ENCODE measurements around the gene PLGRKT.

The PLGRKT gene

GRCh38 chr9:5357431-5358105 is 80.2 kb downstream of the PLGRKT start:
- no peak overlapping the region for H3K27ac ChIP-seq (ENCODE audit: low read depth, low read length)

DNA sequence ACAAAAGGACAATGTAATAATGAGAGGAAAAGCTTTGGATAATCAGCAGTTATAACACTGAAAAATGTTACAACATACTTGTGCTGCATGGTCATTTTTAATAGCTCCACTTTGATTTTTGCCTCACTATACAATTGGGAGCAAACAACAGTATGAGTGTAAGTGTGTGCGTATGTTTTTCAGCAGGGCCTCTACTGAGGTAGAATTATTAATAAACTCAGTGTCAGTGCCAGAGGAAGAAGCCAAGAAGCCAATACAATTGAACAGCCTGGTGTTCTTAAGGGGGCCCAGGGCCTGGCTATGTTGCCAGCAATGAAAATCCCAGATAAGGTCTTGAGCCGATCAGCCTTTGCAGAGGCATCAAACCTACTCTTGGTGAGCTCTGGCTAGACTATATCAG is 81.9 kb downstream of the PLGRKT start:
- Histone ChIP-seq H3K27me3 (ENCODE audit: low read length) (no peaks in the 10 kb centered on the region), H3K4me3 (ENCODE audit: insufficient read depth, low read length, poor library complexity, severe bottlenecking) (no peak overlapping the region), H3K79me2 (ENCODE audit: insufficient read depth, low read length) (no peaks in the 10 kb centered on the region), H3K9me2 (replicated peaks; ENCODE audit: insufficient read depth, low read length) (no peaks in the 10 kb centered on the region), H3F3A (ENCODE audit: insufficient read depth) (no peaks in the 10 kb centered on the region), H3K9me3 (ENCODE audit: insufficient read depth, low read length) (no peaks in the 10 kb centered on the region), H2AFZ (ENCODE audit: low read depth, low read length, severe bottlenecking) (no peak overlapping the region), H3K4me2 (ENCODE audit: low read depth, low read length, poor library complexity, severe bottlenecking) (no peak overlapping the region), H3K27ac (ENCODE audit: low read depth, low read length) (no peak overlapping the region), H4K20me1 (ENCODE audit: low read depth, low read length) (no peaks in the 10 kb centered on the region), H3K9ac (ENCODE audit: low read length) (no peak overlapping the region), H3K36me3 (ENCODE audit: low read length) (no peaks in the 10 kb centered on the region; the same call in 1 of the 2 replicates)
- TF ChIP-seq, protein P1, sequence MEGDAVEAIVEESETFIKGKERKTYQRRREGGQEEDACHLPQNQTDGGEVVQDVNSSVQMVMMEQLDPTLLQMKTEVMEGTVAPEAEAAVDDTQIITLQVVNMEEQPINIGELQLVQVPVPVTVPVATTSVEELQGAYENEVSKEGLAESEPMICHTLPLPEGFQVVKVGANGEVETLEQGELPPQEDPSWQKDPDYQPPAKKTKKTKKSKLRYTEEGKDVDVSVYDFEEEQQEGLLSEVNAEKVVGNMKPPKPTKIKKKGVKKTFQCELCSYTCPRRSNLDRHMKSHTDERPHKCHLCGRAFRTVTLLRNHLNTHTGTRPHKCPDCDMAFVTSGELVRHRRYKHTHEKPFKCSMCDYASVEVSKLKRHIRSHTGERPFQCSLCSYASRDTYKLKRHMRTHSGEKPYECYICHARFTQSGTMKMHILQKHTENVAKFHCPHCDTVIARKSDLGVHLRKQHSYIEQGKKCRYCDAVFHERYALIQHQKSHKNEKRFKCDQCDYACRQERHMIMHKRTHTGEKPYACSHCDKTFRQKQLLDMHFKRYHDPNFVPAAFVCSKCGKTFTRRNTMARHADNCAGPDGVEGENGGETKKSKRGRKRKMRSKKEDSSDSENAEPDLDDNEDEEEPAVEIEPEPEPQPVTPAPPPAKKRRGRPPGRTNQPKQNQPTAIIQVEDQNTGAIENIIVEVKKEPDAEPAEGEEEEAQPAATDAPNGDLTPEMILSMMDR (IDR thresholded peaks at IDR 0.05; ENCODE audit: insufficient read depth, low read length, poor library complexity, severe bottlenecking): no peak
- TF ChIP-seq EZH2phosphoT487 (conservative IDR thresholded peaks at IDR 0.05; ENCODE audit: low read length): no peak

More at GRCh38 chr9:5357431-5358105, 80.2 kb downstream of the PLGRKT start:
- no peaks in the 10 kb centered on the region; the same call in 1 of the 2 replicates for H3K36me3 ChIP-seq (ENCODE audit: low read length)
- no peaks in the 10 kb centered on the region for H3F3A ChIP-seq (ENCODE audit: insufficient read depth)
- H3K27me3 ChIP-seq (ENCODE audit: low read length): no peaks in the 10 kb centered on the region
- H2AFZ ChIP-seq (ENCODE audit: low read depth, low read length, severe bottlenecking): no peak overlapping the region
- H3K4me3 ChIP-seq (ENCODE audit: insufficient read depth, low read length, poor library complexity, severe bottlenecking): no peak overlapping the region
- TF ChIP-seq, protein P1 (IDR thresholded peaks at IDR 0.05; ENCODE audit: insufficient read depth, low read length, poor library complexity, severe bottlenecking): no peak
- no peak for TF ChIP-seq EZH2phosphoT487 (conservative IDR thresholded peaks at IDR 0.05; ENCODE audit: low read length)
- H3K9ac ChIP-seq (ENCODE audit: low read length): no peak overlapping the region
- H3K9me2 ChIP-seq (replicated peaks; ENCODE audit: insufficient read depth, low read length): no peaks in the 10 kb centered on the region
- no peaks in the 10 kb centered on the region for H4K20me1 ChIP-seq (ENCODE audit: low read depth, low read length)
- H3K4me2 ChIP-seq (ENCODE audit: low read depth, low read length, poor library complexity, severe bottlenecking): no peak overlapping the region
- no peaks in the 10 kb centered on the region for H3K79me2 ChIP-seq (ENCODE audit: insufficient read depth, low read length)
- no peaks in the 10 kb centered on the region for H3K9me3 ChIP-seq (ENCODE audit: insufficient read depth, low read length)

DNA sequence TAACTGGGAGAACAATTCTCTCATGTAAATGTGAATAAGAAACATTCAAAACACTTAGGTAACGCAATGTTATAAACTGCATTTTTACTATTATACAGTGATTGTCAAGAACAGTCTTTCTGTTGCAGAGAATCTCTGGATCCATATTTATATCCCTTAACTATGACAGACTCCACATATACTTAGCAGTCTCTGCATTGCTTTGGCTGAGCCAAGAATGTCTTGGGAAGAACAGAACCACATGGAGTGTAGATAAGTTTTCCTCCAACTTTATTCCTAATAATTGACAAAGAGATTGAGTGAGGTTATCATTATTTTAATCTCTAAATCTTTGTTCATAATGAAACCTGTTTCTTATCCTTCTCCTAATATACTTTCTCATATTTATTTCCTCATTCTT is 82.5 kb downstream of the PLGRKT start:
- no peaks in the 10 kb centered on the region for H4K20me1 ChIP-seq (ENCODE audit: low read depth, low read length)
- H3F3A ChIP-seq (ENCODE audit: insufficient read depth): no peaks in the 10 kb centered on the region
- TF ChIP-seq, protein P1 (IDR thresholded peaks at IDR 0.05; ENCODE audit: insufficient read depth, low read length, poor library complexity, severe bottlenecking): no peak
- no peak for TF ChIP-seq EZH2phosphoT487 (conservative IDR thresholded peaks at IDR 0.05; ENCODE audit: low read length)
- H3K27me3 ChIP-seq (ENCODE audit: low read length): no peaks in the 10 kb centered on the region
- H3K4me2 ChIP-seq (ENCODE audit: low read depth, low read length, poor library complexity, severe bottlenecking): no peak overlapping the region
- no peaks in the 10 kb centered on the region; the same call in 1 of the 2 replicates for H3K36me3 ChIP-seq (ENCODE audit: low read length)
- H2AFZ ChIP-seq (ENCODE audit: low read depth, low read length, severe bottlenecking): no peak overlapping the region
- H3K9me2 ChIP-seq (replicated peaks; ENCODE audit: insufficient read depth, low read length): no peaks in the 10 kb centered on the region
- H3K27ac ChIP-seq (ENCODE audit: low read depth, low read length): no peak overlapping the region
- no peaks in the 10 kb centered on the region for H3K79me2 ChIP-seq (ENCODE audit: insufficient read depth, low read length)
- no peaks in the 10 kb centered on the region for H3K9me3 ChIP-seq (ENCODE audit: insufficient read depth, low read length)
- no peak overlapping the region for H3K9ac ChIP-seq (ENCODE audit: low read length)
- no peak overlapping the region for H3K4me3 ChIP-seq (ENCODE audit: insufficient read depth, low read length, poor library complexity, severe bottlenecking)
